ENCODE measurements around the gene OGDH.
A peak's percentile ranks its signal among the peaks of the same experiment; 100 is the strongest.
"Not testable (repeated sequence)": the region's sequence is repeated elsewhere in the genome, so short reads cannot be mapped to it uniquely, and the experiment has no call there.

The OGDH gene

GRCh38 chr7:44709011-44709915 is 102.8 kb downstream of the OGDH start:
- DNase-seq = no peak

GRCh38 chr7:44709945-44710596 is 103.6 kb downstream of the OGDH start:
- no peak for DNase-seq

- DNase-seq = no peak
Measured at GRCh38 chr7:44711528-44711927, 105.1 kb downstream of the OGDH start.

GRCh38 chr7:44712012-44712411 is 105.6 kb downstream of the OGDH start:
- DNase-seq = no peak

- no peak for DNase-seq
Measured at GRCh38 chr7:44713141-44713540, 106.7 kb downstream of the OGDH start.

- DNase-seq = no peak
Measured at GRCh38 chr7:44713680-44714335, 107.4 kb downstream of the OGDH start.

- DNase-seq = no peak
Measured at GRCh38 chr7:44716205-44716604, 109.8 kb downstream of the OGDH start.

GRCh38 chr7:44720301-44720700 is 113.9 kb downstream of the OGDH start:
- no peak for DNase-seq

- no peak for DNase-seq
Measured at GRCh38 chr7:44724276-44724675, 117.8 kb downstream of the OGDH start.

GRCh38 chr7:44726250-44726649 is 119.8 kb downstream of the OGDH start:
- not testable (repeated sequence) for DNase-seq

- peak; percentile 31 for DNase-seq
Measured at GRCh38 chr7:44727158-44727936, 120.9 kb downstream of the OGDH start.

GRCh38 chr7:44727937-44728262 is 121.5 kb downstream of the OGDH start:
- DNase-seq = no peak

- DNase-seq = no peak
Measured at GRCh38 chr7:44729949-44730590, 123.6 kb downstream of the OGDH start.

GRCh38 chr7:44732971-44733370 is 126.5 kb downstream of the OGDH start:
- DNase-seq = not testable (repeated sequence)

- DNase-seq = peak; percentile 28
Measured at GRCh38 chr7:44733708-44734481, 127.5 kb downstream of the OGDH start.

GRCh38 chr7:44735403-44736165 is 129.2 kb downstream of the OGDH start:
- DNase-seq = no peak

GRCh38 chr7:44736896-44737295 is 130.5 kb downstream of the OGDH start:
- no peak for DNase-seq

GRCh38 chr7:44738051-44738723 is 131.8 kb downstream of the OGDH start:
- no peak for DNase-seq

- DNase-seq = no peak
Measured at GRCh38 chr7:44738876-44739665, 132.6 kb downstream of the OGDH start.

All from GOT3 (cell line).